Peyer's patch (tissue), 4 donors: Measurements from ENCODE around the gene NRN1L. TPM values are rescaled to one million over a fixed set of nuclear protein-coding genes. Genes with fewer than 3 reads are reported as not detected.

Experiments
- DNase-seq, 3 donors: peaks; one replicate each; pipeline ENCODE4 v3.0.0-alpha.2; 2017 to 2019
- H3K27ac ChIP-seq, 4 donors: fragments of 200-600 bp; sonication (generic); one replicate each; pipeline ENCODE4 v1.5.1; 2016 to 2019
- H3K27me3 ChIP-seq, 2 donors: fragments of 200-600 bp; sonication (generic); one replicate each; pipeline ENCODE4 v1.5.1; 2019
- H3K36me3 ChIP-seq, 3 donors: fragments of 200-600 bp; sonication (generic); one replicate each; pipeline ENCODE4 v1.5.1; 2016 to 2019
- H3K4me1 ChIP-seq, 4 donors: fragments of 200-600 bp; sonication (generic); one replicate each; pipeline ENCODE4 v1.5.1; 2016 to 2019
- H3K4me3 ChIP-seq, 4 donors: fragments of 200-600 bp; sonication (generic); 1 replicate in 3 of 4; 2 replicates in 1 of 4; pipeline ENCODE4 v1.5.1; 2016 to 2019; ENCODE audit warnings: mild to moderate bottlenecking in 1 of 4
- H3K9me3 ChIP-seq, 4 donors: fragments of 200-600 bp; sonication (generic); one replicate each; pipeline ENCODE4 v1.5.1; 2016 to 2019; ENCODE audit warnings: mild to moderate bottlenecking in 1 of 4
- CTCF ChIP-seq, 6 experiments: fragments of 450-650 bp in 4 of 6; fragments of 200-600 bp in 2 of 6; sonication (generic) in 1 of 6; IDR thresholded peaks; one replicate each; pipeline ENCODE4 v1.5.1; 2017 to 2019; ENCODE audit warnings: antibody characterized with exemption in 6 of 6, mild to moderate bottlenecking in 3 of 6, moderate library complexity in 1 of 6
- POLR2A ChIP-seq, 2 donors: fragments of 450-650 bp; IDR thresholded peaks; one replicate each; pipeline ENCODE4 v1.5.1; 2017; ENCODE audit warnings: antibody characterized with exemption in 2 of 2, mild to moderate bottlenecking in 2 of 2, moderate library complexity in 2 of 2
- total RNA-seq, 4 donors: library from RNA; depleted of rRNA; stranded (reverse); fragments of >200 nt; gene quantifications; one replicate each; pipeline ENCODE4 v1.1.0, GENCODE V29; 2016

NRN1L gene
- total RNA-seq, 4 donors from 2014 or later = 10.0 TPM; not detected in 3

GRCh38 chr16:67871256-67871655, 13.4 kb upstream of the NRN1L start:
- H3K27me3 ChIP-seq = no peaks in the 10 kb centered on the region
- H3K36me3 ChIP-seq = peaks cover 0 to 49% (median 0%) of the 10 kb centered on the region in 3 donors
- peak overlapping the region in 1 of 4 donors; percentile 63 for H3K27ac ChIP-seq
- H3K4me3 ChIP-seq = no peak overlapping the region
- no peaks in the 10 kb centered on the region for H3K9me3 ChIP-seq
- TF ChIP-seq POLR2A (IDR thresholded peaks at IDR 0.05) (no peak), CTCF (IDR thresholded peaks at IDR 0.05) (no peak)
- peaks cover 0 to 31% (median 11%) of the 10 kb centered on the region in 4 donors for H3K4me1 ChIP-seq
- no peak for DNase-seq

- peak overlapping the region in 2 of 4 donors; percentile 71 to 72 for H3K4me3 ChIP-seq
- DNase-seq = no peak
- peaks cover 0 to 49% (median 0%) of the 10 kb centered on the region in 3 donors for H3K36me3 ChIP-seq
- H3K4me1 ChIP-seq = peaks cover 0 to 31% (median 11%) of the 10 kb centered on the region in 4 donors
- no peaks in the 10 kb centered on the region for H3K27me3 ChIP-seq
- no peak for TF ChIP-seq POLR2A (IDR thresholded peaks at IDR 0.05)
- TF ChIP-seq CTCF (IDR thresholded peaks at IDR 0.05) = no peak
- H3K27ac ChIP-seq = peak overlapping the region; percentile 63 to 90 (median 76)
- no peaks in the 10 kb centered on the region for H3K9me3 ChIP-seq
Observed at GRCh38 chr16:67872131-67872630, 12.5 kb upstream of the NRN1L start.

- DNase-seq = peak; percentile 81 to 92 (median 87)
- peak within 1 kb of the TSS; percentile 71 to 100 (median 78) for H3K4me3 ChIP-seq
- no peaks in the 10 kb centered on the region for H3K9me3 ChIP-seq
- peak within 1 kb of the TSS; percentile 63 to 90 (median 76) for H3K27ac ChIP-seq
- TF ChIP-seq CTCF (IDR thresholded peaks at IDR 0.05) = no peak
- TF ChIP-seq POLR2A (IDR thresholded peaks at IDR 0.05) = peak; percentile 54 to 62
- H3K36me3 ChIP-seq = peaks cover 0 to 49% (median 0%) of the 10 kb centered on the region in 3 donors
- H3K4me1 ChIP-seq = peaks cover 0 to 31% (median 11%) of the 10 kb centered on the region in 4 donors
- no peaks in the 10 kb centered on the region for H3K27me3 ChIP-seq
Observed at GRCh38 chr16:67872631-67873434, 11.9 kb upstream of the NRN1L start, which contains the start of gene EDC4. TSS of gene EDC4 (plus strand) at chr16:67873052. CDS start at chr16:67873262, 210 bp downstream.

GRCh38 chr16:67873435-67874370, 11.0 kb upstream of the NRN1L start:
- Histone ChIP-seq H3K27ac (peak overlapping the region; percentile 63 to 90 (median 76)), H3K4me1 (peaks cover 0 to 31% (median 11%) of the 10 kb centered on the region in 4 donors), H3K27me3 (no peaks in the 10 kb centered on the region), H3K9me3 (no peaks in the 10 kb centered on the region), H3K36me3 (peaks cover 0 to 49% (median under 1%) of the 10 kb centered on the region in 3 donors), H3K4me3 (peak overlapping the region; percentile 71 to 100 (median 78))
- TF ChIP-seq CTCF (IDR thresholded peaks at IDR 0.05) = no peak
- no peak for TF ChIP-seq POLR2A (IDR thresholded peaks at IDR 0.05)
- no peak for DNase-seq

GRCh38 chr16:67874372-67874771, 10.3 kb upstream of the NRN1L start:
- Histone ChIP-seq H3K4me3 (peak overlapping the region in 3 of 4 donors; percentile 71 to 100 (median 72)), H3K36me3 (peaks cover 0 to 49% (median 5%) of the 10 kb centered on the region in 3 donors), H3K27me3 (no peaks in the 10 kb centered on the region), H3K9me3 (no peaks in the 10 kb centered on the region), H3K27ac (peak overlapping the region in 1 of 4 donors; percentile 63), H3K4me1 (peaks cover 0 to 31% (median 11%) of the 10 kb centered on the region in 4 donors)
- no peak for DNase-seq
- TF ChIP-seq CTCF (IDR thresholded peaks at IDR 0.05) = no peak
- TF ChIP-seq POLR2A (IDR thresholded peaks at IDR 0.05) = no peak
